ENCODE measurements around the gene EGLN2.
A peak's percentile ranks its signal among the peaks of the same experiment; 100 is the strongest.

DNA sequence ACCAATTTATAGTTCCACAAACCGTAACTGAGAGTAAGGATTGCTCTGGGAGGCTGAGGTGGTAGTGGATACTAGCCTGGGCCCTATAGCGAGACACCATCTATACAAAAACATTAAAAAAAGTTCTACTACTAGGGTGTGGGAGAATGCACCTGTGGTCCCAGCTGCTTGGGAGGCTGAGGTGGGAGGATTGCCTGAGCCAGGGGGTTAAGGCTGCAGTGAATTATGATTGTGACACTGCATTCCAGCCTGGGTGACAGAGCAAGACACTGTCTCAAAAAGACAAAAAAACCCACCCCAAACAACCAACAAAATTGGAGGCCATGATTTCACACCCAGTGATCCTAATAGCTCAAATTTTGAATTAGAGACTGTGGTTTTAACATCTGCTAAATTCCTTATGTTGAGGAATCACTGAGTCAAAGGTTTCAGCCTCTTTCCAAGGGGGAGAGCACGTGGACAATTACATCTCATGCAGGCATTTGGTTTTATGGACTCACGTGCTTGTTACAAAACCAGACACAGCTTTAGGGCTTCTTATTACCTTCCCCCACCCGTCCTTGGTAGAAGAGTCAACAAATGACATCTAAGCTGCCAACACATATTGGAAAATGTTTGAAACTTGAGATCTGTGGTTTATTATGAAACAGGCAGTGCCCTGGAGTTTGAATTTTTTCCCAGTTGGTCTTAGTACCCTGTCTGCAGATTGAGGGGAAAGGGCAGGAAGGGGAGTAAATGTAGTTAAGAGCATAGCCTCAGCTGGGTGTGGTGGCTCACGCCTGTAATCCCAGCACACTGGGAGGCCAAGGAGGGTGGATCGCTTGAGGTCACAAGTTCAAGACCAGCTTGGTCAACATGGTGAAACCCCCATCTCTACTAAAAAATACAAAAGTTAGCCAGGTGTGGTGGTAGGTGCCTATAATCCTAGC, 32.8 kb downstream of the EGLN2 start:
- TF ChIP-seq, protein P1, sequence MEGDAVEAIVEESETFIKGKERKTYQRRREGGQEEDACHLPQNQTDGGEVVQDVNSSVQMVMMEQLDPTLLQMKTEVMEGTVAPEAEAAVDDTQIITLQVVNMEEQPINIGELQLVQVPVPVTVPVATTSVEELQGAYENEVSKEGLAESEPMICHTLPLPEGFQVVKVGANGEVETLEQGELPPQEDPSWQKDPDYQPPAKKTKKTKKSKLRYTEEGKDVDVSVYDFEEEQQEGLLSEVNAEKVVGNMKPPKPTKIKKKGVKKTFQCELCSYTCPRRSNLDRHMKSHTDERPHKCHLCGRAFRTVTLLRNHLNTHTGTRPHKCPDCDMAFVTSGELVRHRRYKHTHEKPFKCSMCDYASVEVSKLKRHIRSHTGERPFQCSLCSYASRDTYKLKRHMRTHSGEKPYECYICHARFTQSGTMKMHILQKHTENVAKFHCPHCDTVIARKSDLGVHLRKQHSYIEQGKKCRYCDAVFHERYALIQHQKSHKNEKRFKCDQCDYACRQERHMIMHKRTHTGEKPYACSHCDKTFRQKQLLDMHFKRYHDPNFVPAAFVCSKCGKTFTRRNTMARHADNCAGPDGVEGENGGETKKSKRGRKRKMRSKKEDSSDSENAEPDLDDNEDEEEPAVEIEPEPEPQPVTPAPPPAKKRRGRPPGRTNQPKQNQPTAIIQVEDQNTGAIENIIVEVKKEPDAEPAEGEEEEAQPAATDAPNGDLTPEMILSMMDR (IDR thresholded peaks at IDR 0.05): no peak
- TF ChIP-seq POLR2A (IDR thresholded peaks at IDR 0.05): peak in 2 of 3 donors; percentile 19 to 48

Measured in body of pancreas (tissue), 4 donors.